Large intestine (tissue), 3 donors: ENCODE data around the gene MAGEL2. TPM values are rescaled to one million over a fixed set of nuclear protein-coding genes. Genes with fewer than 3 reads are reported as not detected.

Experiments used
- DNase-seq, 2 donors: peaks; one replicate each; pipeline versions ENCODE4 v3.0.0 to v3.0.0-alpha.2; 2013
- H3K27ac ChIP-seq: one replicate; pipeline ENCODE4 v1.5.1; 2013; ENCODE audit warnings: low read length
- H3K27me3 ChIP-seq: 2 replicates; pipeline ENCODE4 v1.6.1; 2013; ENCODE audit warnings: low read length; ENCODE audit not compliant: control insufficient read depth, insufficient read depth
- H3K36me3 ChIP-seq: 2 replicates; pipeline ENCODE4 v1.6.1; 2013; ENCODE audit warnings: low read length; ENCODE audit not compliant: control insufficient read depth, insufficient read depth
- H3K4me1 ChIP-seq: one replicate; pipeline ENCODE4 v1.6.1; 2013; ENCODE audit warnings: low read length; ENCODE audit not compliant: control insufficient read depth, insufficient read depth
- H3K4me3 ChIP-seq: one replicate; pipeline ENCODE4 v1.5.1; 2013; ENCODE audit warnings: low read length
- H3K9me3 ChIP-seq: one replicate; pipeline ENCODE4 v1.6.1; 2013; ENCODE audit warnings: mild to moderate bottlenecking, low read depth, low read length, moderate library complexity; ENCODE audit not compliant: control insufficient read depth
- WGBS: methylation state at CpG from one replicate; pipeline ENCODE4 v1.1.5; 2013; ENCODE audit warnings: low lambda C conversion rate; ENCODE audit not compliant: insufficient coverage; 5-methylcytosine and 5-hydroxymethylcytosine counted together
- polyA plus RNA-seq: library from polyadenylated mRNA; unstranded; fragments of 120-200 nt; gene quantifications from one replicate; pipeline ENCODE4 v1.2.1, GENCODE V29; 2013

Gene MAGEL2
- polyA plus RNA-seq, 1 donor = 2.0 TPM

DNA sequence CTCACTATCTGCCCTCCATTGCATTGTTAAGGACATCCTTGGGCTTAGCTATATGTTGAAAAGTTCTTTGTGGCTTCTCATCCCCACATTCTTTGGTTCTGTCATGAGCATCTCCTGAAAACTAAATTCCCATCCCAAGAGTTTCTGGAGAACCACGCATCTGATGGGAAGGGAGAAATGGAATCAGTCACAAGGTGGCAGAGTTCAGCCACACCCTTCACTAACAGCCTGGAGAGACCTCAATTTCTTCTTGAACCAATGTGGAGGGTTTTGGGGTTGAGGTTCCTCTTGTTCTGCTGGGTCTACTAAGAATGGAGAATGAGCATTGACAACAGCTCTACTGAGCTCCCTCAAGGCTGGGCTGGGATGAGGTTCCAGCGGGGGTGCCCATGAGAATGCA, 15.6 kb upstream of the MAGEL2 start:
- Histone ChIP-seq H3K4me1 (no peaks in the 10 kb centered on the region), H3K27me3 (no peaks in the 10 kb centered on the region), H3K9me3 (no peaks in the 10 kb centered on the region), H3K27ac (no peak overlapping the region), H3K36me3 (no peaks in the 10 kb centered on the region), H3K4me3 (no peak overlapping the region)
- no peak for DNase-seq
- no CpG with 5 or more reads among the region's 2 CpGs for WGBS

DNA sequence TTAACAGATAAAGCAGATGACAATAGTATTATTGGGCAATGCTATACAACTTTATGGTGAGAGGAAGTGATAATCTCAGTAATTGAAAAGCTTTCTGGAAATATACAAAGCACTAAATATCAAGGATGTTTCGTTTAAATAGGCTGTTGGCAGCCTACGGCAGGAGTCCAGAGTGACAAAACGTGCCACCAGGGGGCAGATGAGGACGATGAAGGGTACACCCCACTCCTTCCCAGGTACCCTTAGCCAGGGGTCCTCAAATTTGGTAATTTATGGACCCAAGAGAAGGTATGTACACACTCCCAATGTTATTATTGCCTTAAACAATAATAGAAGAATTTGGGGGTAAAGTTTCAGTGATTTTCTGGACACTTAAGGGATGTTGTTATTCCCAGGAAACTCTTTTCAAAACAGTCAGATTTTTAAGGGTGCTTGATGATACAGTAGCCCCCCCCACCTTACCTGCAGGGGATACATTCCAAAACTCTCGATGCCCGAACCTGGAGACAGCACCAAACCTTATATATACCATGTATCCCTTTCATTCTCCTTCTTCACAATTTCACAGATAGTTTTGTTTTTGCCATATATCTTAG, 1.4 kb upstream of the MAGEL2 start:
- H3K27me3 ChIP-seq = no peaks in the 10 kb centered on the region
- WGBS = 35% methylated on average over 2 of the region's 6 CpGs
- H3K36me3 ChIP-seq = no peaks in the 10 kb centered on the region
- peaks cover 30% of the 10 kb centered on the region for H3K9me3 ChIP-seq
- H3K27ac ChIP-seq = no peak overlapping the region
- peaks cover 8% of the 10 kb centered on the region for H3K4me1 ChIP-seq
- no peak for DNase-seq
- no peak overlapping the region for H3K4me3 ChIP-seq

DNA sequence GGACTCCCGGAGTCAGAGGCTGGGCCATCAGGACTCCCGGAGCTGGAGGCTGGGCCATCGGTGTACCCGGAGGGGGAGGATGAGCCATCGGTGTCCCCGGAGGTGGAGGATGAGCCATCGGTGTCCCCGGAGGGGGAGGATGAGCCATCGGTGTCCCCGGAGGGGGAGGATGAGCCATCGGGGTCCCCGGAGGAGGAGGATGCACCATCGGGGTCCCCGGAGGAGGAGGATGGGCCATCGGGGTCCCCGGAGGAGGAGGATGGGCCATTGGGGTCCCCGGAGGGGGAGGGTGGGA, 719 bp downstream of the MAGEL2 start:
- no peaks in the 10 kb centered on the region for H3K36me3 ChIP-seq
- no peaks in the 10 kb centered on the region for H3K27me3 ChIP-seq
- peaks cover 8% of the 10 kb centered on the region for H3K4me1 ChIP-seq
- H3K4me3 ChIP-seq = peak overlapping the region; percentile 46
- DNase-seq = no peak
- H3K27ac ChIP-seq = no peak overlapping the region
- WGBS = no CpG with 5 or more reads among the region's 17 CpGs
- H3K9me3 ChIP-seq = peaks cover 30% of the 10 kb centered on the region

DNA sequence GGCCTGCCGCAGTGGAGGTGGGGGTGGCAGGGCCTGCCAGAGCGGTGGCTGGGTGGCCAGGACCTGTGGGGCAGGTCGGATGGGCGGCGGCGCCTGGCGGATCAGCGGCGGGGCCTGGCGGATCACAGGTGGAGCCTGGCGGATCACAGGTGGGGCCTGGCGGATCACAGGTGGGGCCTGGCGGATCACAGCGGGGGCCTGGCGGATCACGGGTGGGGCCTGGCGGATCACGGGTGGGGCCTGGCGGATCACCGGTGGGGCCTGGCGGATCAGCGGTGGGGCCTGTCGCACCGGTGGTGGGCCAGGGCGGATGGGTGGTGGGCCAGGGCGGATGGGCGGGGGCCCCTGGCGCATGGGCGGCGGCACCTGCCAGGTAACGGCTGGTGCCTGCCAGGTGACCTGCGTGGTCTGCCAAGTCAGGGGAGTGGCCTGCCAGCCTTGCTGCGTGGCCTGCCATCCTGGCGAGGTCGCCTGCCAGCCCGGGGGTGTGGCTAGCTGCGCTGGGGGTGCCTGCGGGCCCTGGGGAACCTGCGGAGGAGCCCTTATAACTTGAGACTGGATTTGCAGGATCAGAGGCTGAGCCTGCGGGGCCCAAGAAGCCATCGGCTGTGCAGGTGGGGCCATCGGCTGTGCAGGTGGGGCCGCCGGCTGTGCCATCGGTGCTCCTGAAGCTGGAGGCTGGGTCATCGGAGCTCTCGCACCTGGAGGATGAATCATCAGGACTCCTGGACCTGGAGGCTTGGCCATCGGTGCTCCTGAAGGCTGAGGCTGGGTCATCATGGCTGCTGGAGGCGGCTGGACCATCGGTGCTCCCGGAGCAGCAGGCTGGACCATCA, 1.3 kb downstream of the MAGEL2 start:
- Histone ChIP-seq H3K27me3 (no peaks in the 10 kb centered on the region), H3K36me3 (no peaks in the 10 kb centered on the region), H3K27ac (no peak overlapping the region), H3K4me3 (no peak overlapping the region), H3K4me1 (peaks cover 8% of the 10 kb centered on the region), H3K9me3 (peaks cover 30% of the 10 kb centered on the region)
- no CpG with 5 or more reads among the region's 51 CpGs for WGBS
- no peak for DNase-seq

DNA sequence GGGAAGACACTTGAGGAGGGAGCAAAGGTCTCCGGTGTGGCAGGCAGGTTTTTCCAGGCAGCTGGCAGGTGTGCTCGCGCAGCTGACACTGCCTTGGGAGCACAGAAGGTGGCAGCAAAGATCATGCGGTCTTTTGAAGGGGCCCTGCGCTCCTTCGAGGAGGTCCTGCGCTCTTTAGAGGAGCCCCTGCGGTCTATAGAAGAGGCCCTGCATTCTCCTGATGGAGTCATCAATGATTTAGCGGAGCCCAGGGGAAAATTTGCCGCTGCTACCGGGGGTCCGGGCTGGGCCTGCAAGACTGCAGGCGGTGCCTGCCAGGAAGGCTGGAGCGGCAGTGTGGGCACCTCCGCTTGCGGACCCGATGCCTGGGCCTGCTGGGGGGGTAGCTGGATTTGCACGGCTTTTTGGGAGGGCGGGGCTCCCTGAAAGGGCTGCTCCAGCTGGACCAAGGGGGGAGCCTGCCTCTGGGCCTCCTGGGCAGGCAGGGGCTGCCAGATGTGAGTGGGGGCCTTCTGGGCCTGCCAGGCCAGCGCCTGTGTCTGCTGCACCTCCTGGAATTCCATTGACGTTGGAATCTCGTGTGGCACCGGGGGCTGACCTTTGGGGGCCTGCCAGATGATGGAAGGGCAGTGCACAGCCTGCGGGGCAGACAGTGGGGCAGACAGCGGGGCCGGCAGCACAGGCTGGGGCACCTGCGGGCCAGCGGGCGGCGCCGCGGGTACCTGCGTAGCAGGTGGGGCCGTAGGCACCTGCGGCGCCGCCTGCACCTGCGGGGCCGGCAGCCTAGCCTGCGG, 2.1 kb downstream of the MAGEL2 start:
- Histone ChIP-seq H3K4me1 (peaks cover 8% of the 10 kb centered on the region), H3K27ac (no peak overlapping the region), H3K4me3 (no peak overlapping the region), H3K9me3 (peaks cover 30% of the 10 kb centered on the region), H3K27me3 (no peaks in the 10 kb centered on the region), H3K36me3 (no peaks in the 10 kb centered on the region)
- WGBS = no CpG with 5 or more reads among the region's 40 CpGs
- peak; percentile 67 to 70 for DNase-seq

DNA sequence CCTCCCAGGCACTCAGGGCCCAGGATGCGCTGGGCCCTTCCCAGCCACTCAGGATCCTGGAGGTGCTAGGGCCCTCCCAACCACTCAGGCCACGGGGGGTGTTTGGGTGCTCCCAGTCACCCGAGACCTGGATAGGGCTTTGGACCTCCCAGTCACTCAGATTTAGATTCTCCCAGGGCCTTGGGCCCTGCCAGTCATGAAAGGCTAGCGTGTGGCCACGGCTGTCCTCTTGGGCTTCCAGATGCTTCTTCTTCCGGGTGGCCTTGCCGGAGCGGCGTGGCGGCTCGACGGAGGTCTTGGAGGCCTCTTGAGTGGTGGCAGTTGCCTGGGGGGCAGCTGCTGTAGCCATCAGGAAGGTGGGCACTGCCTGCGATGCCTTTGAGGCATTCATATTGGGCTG, 2.8 kb downstream of the MAGEL2 start:
- peak in 1 of 2 donors; percentile 14 for DNase-seq
- Histone ChIP-seq H3K27ac (peak overlapping the region; percentile 40), H3K4me1 (peaks cover 8% of the 10 kb centered on the region), H3K36me3 (no peaks in the 10 kb centered on the region), H3K4me3 (no peak overlapping the region), H3K27me3 (no peaks in the 10 kb centered on the region), H3K9me3 (peaks cover 30% of the 10 kb centered on the region)
- WGBS = no CpG with 5 or more reads among the region's 13 CpGs

DNA sequence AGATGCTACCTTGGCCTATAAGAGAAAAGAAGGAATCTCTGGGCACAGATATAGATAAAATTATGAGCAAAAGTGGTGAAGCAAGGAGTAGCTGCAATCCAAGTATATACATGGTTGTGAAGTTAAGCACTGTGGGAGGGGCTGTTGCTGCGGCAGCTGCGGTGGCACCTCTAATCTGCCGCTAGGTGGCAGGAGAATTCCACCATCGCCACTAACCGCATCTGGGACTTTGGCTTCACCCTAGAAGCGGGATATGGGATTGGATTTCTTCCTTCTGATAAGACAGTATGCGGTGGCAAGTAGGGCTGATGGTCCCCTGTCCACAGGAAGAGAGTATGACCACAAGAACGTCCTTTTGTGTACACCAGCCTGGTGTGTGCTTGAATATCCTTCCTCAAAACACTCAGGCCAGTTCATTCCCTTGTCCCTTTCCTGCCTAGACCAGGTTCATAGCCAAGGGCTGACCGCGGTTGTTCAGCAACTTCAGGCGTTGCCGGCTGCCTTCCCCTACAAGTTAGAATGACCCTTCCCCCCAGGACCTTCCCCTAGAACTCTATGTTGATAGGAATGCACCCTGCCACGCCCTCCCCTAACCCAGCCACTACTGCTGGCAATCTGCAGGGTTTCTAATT, 5.1 kb downstream of the MAGEL2 start:
- DNase-seq = peak; percentile 57 to 75
- no CpG with 5 or more reads among the region's 13 CpGs for WGBS
- H3K9me3 ChIP-seq = peaks cover 28% of the 10 kb centered on the region
- no peaks in the 10 kb centered on the region for H3K36me3 ChIP-seq
- no peak overlapping the region for H3K4me3 ChIP-seq
- no peak overlapping the region for H3K27ac ChIP-seq
- H3K4me1 ChIP-seq = peaks cover 4% of the 10 kb centered on the region
- H3K27me3 ChIP-seq = no peaks in the 10 kb centered on the region

DNA sequence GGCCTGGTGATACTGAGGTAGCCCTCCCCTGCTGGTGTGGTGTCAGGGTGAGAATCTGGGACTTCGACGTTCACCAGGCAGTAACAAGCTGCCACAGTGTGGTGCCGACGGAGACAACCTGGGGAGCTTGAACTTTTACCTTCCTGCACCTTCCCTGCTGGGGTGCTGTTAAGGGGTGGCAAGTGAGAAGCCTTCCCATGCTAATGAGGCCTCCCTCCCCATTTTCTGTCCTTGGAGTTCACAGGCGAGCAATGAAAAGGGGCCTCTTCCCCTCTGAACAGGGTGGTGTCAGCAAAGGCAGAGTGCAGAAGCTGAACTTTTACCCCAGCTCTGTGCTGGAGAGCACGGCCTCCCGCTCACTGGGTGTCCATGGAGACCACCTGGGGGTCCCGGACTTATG, 13.5 kb downstream of the MAGEL2 start:
- peak; percentile 76 to 84 for DNase-seq
- WGBS = no CpG with 5 or more reads among the region's 8 CpGs
- Histone ChIP-seq H3K36me3 (no peaks in the 10 kb centered on the region), H3K27ac (peak overlapping the region; percentile 59), H3K4me1 (peaks cover 8% of the 10 kb centered on the region), H3K27me3 (no peaks in the 10 kb centered on the region), H3K4me3 (no peak overlapping the region), H3K9me3 (no peaks in the 10 kb centered on the region)

DNA sequence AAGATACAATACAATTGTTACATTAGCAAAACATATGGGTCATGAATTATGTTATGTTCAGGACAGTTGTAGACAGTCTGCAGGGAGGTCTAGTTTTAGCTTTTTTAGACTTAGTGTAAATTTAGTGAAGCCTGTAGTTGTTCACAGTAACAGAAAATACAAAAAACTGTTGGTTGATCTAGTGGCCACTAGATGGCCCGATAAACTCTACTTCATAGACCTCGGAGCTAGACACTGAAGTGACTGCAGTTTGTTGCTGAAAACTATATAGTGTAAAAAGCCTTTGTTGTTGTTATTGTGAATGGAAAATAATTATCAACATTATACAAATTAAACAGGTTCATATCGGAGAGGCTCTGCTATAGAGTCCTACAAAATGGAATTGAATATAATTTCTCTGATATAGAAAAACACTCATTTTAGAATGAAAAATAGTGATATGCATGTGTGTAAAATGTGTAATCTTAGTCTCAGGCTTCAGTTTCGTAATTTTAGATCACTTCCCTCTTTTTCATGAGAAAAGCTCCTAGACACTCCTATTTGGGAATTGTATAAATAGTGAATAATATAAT, 18.3 kb downstream of the MAGEL2 start:
- Histone ChIP-seq H3K4me1 (peaks cover 13% of the 10 kb centered on the region), H3K27me3 (no peaks in the 10 kb centered on the region), H3K9me3 (no peaks in the 10 kb centered on the region), H3K4me3 (no peak overlapping the region), H3K27ac (no peak overlapping the region), H3K36me3 (no peaks in the 10 kb centered on the region)
- no peak for DNase-seq
- WGBS = 50% methylated on average over 1 of the region's 4 CpGs
